Parathyroid adenoma (tissue), 2 donors: ENCODE data around the gene NCOA6.

Experiments
- H2AFZ ChIP-seq: fragments of 300-600 bp; sonication (generic); one replicate; pipeline ENCODE4 v1.7.0; 2017; ENCODE audit warnings: antibody characterized with exemption, mild to moderate bottlenecking
- H3K27ac ChIP-seq: fragments of 300-600 bp; sonication (generic); one replicate; pipeline ENCODE4 v1.7.0; 2017
- H3K27me3 ChIP-seq: fragments of 300-600 bp; sonication (generic); one replicate; pipeline ENCODE4 v1.7.0; 2017; ENCODE audit warnings: low read length; ENCODE audit not compliant: control insufficient read depth, insufficient read depth
- H3K36me3 ChIP-seq: fragments of 300-600 bp; sonication (generic); one replicate; pipeline ENCODE4 v1.7.0; 2017; ENCODE audit warnings: low read length; ENCODE audit not compliant: control insufficient read depth, insufficient read depth
- H3K4me1 ChIP-seq: fragments of 300-600 bp; sonication (generic); one replicate; pipeline ENCODE4 v1.7.0; 2017; ENCODE audit warnings: control low read depth
- H3K4me2 ChIP-seq: fragments of 300-600 bp; sonication (generic); one replicate; pipeline ENCODE4 v1.7.0; 2017; ENCODE audit warnings: low read length
- H3K4me3 ChIP-seq: fragments of 300-600 bp; sonication (generic); one replicate; pipeline ENCODE4 v1.7.0; 2017; ENCODE audit warnings: low read depth, low read length
- H3K79me2 ChIP-seq: fragments of 300-600 bp; sonication (generic); one replicate; pipeline ENCODE4 v1.7.0; 2017; ENCODE audit warnings: control low read depth
- H3K9ac ChIP-seq: fragments of 300-600 bp; sonication (generic); one replicate; pipeline ENCODE4 v1.7.0; 2017; ENCODE audit warnings: mild to moderate bottlenecking
- H3K9me3 ChIP-seq: fragments of 300-600 bp; sonication (generic); one replicate; pipeline ENCODE4 v1.7.0; 2017; ENCODE audit warnings: low read length; ENCODE audit not compliant: control insufficient read depth
- TF ChIP-seq, protein P1 (sequence below): fragments of 300-600 bp; sonication (generic); IDR thresholded peaks from one replicate; pipeline ENCODE4 v1.7.0; 2017; ENCODE audit warnings: antibody characterized with exemption, mild to moderate bottlenecking
- donor health status: primary hyperparathyroidism.

NCOA6 gene

DNA sequence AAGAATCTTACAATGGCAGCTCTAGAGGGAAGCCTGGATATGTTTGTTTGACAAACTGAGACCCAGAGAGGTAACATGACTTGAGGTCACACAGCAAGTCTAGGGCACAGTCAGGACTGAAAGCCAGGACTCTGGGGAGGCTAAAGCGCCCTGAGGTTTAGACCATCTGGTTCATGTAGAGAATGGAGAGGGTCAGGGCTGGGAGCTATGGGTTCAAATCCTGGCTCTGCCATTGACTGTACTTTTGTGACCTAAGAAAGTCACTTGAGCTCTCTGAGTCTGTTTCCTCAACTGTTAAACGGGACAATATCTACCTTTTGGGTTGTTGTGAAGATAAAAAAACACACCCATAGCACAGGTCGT, 122.4 kb downstream of the NCOA6 start:
- no peaks in the 10 kb centered on the region for H3K27me3 ChIP-seq
- no peaks in the 10 kb centered on the region for H3K9me3 ChIP-seq
- no peak overlapping the region for H3K9ac ChIP-seq
- H3K4me2 ChIP-seq: peak overlapping the region; percentile 85
- H3K4me3 ChIP-seq: peak overlapping the region; percentile 75
- H3K4me1 ChIP-seq: peaks cover 20% of the 10 kb centered on the region
- H3K79me2 ChIP-seq: peaks cover 2% of the 10 kb centered on the region
- TF ChIP-seq, protein P1, sequence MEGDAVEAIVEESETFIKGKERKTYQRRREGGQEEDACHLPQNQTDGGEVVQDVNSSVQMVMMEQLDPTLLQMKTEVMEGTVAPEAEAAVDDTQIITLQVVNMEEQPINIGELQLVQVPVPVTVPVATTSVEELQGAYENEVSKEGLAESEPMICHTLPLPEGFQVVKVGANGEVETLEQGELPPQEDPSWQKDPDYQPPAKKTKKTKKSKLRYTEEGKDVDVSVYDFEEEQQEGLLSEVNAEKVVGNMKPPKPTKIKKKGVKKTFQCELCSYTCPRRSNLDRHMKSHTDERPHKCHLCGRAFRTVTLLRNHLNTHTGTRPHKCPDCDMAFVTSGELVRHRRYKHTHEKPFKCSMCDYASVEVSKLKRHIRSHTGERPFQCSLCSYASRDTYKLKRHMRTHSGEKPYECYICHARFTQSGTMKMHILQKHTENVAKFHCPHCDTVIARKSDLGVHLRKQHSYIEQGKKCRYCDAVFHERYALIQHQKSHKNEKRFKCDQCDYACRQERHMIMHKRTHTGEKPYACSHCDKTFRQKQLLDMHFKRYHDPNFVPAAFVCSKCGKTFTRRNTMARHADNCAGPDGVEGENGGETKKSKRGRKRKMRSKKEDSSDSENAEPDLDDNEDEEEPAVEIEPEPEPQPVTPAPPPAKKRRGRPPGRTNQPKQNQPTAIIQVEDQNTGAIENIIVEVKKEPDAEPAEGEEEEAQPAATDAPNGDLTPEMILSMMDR: no peak
- H3K36me3 ChIP-seq: no peaks in the 10 kb centered on the region
- H2AFZ ChIP-seq: peak overlapping the region; percentile 99
- H3K27ac ChIP-seq: no peak overlapping the region

DNA sequence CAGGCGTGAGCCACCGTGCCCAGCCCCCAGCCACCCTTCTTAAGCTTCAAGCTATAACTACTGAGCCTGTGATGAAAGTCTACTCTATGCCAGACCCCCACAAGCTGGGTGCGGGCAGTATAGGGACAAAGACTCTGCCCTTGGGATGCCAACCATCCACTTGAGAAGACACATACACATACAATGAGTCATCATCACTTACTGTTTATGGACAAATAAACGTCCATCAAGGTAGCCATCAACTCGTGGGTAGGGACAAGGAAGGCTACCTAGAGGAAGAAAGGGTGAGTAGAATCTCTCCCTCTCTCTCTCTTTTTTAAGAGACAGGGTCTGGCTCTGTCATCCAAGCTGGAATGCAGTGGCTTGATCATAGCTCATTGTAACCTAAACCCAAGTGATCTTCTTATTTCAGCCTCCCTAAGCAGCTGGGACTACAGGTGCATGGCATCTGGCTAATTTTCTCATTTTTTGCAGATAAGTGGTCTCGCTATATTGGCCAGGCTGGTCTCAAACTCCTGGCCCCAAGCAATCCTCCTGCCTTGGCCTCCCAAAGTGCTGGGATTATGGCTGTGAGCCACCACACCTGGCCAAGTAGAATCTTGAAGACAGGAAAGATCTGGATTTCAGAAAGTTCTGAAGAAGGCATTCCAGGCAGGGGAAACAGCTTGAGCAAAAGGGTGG, 123.9 kb downstream of the NCOA6 start:
- Histone ChIP-seq H3K9me3 (no peaks in the 10 kb centered on the region), H2AFZ (no peak overlapping the region), H3K79me2 (peaks cover 2% of the 10 kb centered on the region), H3K36me3 (no peaks in the 10 kb centered on the region), H3K4me3 (no peak overlapping the region), H3K4me2 (no peak overlapping the region), H3K27me3 (no peaks in the 10 kb centered on the region), H3K9ac (no peak overlapping the region), H3K4me1 (peaks cover 20% of the 10 kb centered on the region), H3K27ac (no peak overlapping the region)
- TF ChIP-seq, protein P1: no peak

DNA sequence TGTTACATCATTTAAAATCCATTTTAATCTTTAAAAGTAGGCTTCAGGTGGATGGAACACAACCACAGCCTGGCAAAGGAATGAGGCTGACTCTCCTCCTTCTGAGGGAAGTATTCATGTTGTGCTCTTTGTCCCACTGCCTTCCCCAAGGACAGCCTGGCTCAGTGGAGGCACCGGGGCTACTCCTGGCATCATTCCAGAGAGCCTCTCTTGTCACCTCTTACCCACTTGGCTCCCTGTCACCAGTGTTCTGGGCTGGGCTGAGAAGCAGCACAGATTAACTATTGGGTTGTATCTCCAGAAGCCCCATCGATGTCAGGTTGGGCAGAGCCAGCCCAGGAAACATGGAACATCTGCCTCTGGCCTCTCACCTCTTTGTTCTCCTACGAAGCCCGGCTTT, 132.0 kb downstream of the NCOA6 start:
- no peak overlapping the region for H3K9ac ChIP-seq
- no peak overlapping the region for H2AFZ ChIP-seq
- H3K79me2 ChIP-seq: no peaks in the 10 kb centered on the region
- H3K9me3 ChIP-seq: no peaks in the 10 kb centered on the region
- H3K4me1 ChIP-seq: no peaks in the 10 kb centered on the region
- TF ChIP-seq, protein P1: no peak
- H3K36me3 ChIP-seq: no peaks in the 10 kb centered on the region
- H3K27ac ChIP-seq: no peak overlapping the region
- H3K27me3 ChIP-seq: no peaks in the 10 kb centered on the region
- no peak overlapping the region for H3K4me3 ChIP-seq
- no peak overlapping the region for H3K4me2 ChIP-seq

DNA sequence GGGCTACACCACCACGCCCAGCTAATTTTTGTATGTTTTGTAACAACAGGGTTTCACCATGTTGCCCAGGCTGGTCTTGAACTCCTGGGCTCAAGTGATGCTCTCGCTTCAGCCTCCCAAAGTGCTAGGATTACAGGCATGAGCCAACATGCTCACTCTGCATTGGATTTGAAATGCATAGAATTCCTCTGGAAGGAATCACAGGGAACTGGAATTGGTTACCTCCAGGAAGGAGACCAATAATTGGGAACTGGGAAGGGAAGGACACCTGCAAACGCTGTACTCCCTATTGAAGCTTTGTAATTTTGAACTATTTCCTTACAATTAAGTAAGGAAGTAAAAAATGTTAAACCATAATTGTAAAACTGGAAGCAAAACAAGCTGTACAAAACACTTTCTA, 133.6 kb downstream of the NCOA6 start:
- H3K79me2 ChIP-seq: no peaks in the 10 kb centered on the region

More for the DNA sequence above, 133.6 kb downstream of the NCOA6 start:
- H2AFZ ChIP-seq: no peak overlapping the region
- H3K27ac ChIP-seq: no peak overlapping the region
- TF ChIP-seq, protein P1: no peak
- H3K9me3 ChIP-seq: no peaks in the 10 kb centered on the region
- H3K4me3 ChIP-seq: no peak overlapping the region
- no peak overlapping the region for H3K4me2 ChIP-seq
- no peaks in the 10 kb centered on the region for H3K27me3 ChIP-seq
- no peak overlapping the region for H3K9ac ChIP-seq
- no peaks in the 10 kb centered on the region for H3K36me3 ChIP-seq
- no peaks in the 10 kb centered on the region for H3K4me1 ChIP-seq
